Chondrocyte (in vitro differentiated cells): ENCODE measurements around the gene HECTD2. TPM values are rescaled to one million over a fixed set of nuclear protein-coding genes. Genes with fewer than 3 reads are reported as not detected.
A peak's percentile ranks its signal among the peaks of the same experiment; 100 is the strongest.

Experiments
- DNase-seq: peaks from one replicate; pipeline ENCODE4 v3.0.0; 2021; ENCODE audit warnings: mixed read lengths, low spot score
- H3K27ac Mint-ChIP-seq: one replicate; pipeline ENCODE4 v1.8.0; 2021; ENCODE audit warnings: mild to moderate bottlenecking, moderate library complexity, mixed read lengths; ENCODE audit not compliant: unreplicated experiment
- H3K27me3 Mint-ChIP-seq: 2 replicates; pipeline ENCODE4 v1.8.0; 2021; ENCODE audit warnings: low read depth, mixed read lengths
- H3K36me3 Mint-ChIP-seq: 2 replicates; pipeline ENCODE4 v1.8.0; 2021; ENCODE audit warnings: low read depth, mixed read lengths
- H3K4me1 Mint-ChIP-seq: 2 replicates; pipeline ENCODE4 v1.8.0; 2021; ENCODE audit warnings: low read depth, mild to moderate bottlenecking, mixed read lengths
- H3K4me3 Mint-ChIP-seq: one replicate; pipeline ENCODE4 v1.8.0; 2021; ENCODE audit warnings: mild to moderate bottlenecking, moderate library complexity, mixed read lengths; ENCODE audit not compliant: unreplicated experiment
- H3K9me3 Mint-ChIP-seq: 2 replicates; pipeline ENCODE4 v1.8.0; 2021; ENCODE audit warnings: low read depth, mixed read lengths
- CTCF ChIP-seq: fragments of 200-600 bp; sonication (generic); IDR thresholded peaks from 2 replicates; pipeline ENCODE4 v1.5.0; 2021; ENCODE audit warnings: antibody characterized with exemption, mild to moderate bottlenecking, moderate library complexity
- total RNA-seq: library from RNA; stranded (reverse); gene quantifications from 3 replicates; pipeline ENCODE4 v1.2.1, GENCODE V29; 2021

The HECTD2 gene
- total RNA-seq, 1 donor from 2014 or later, result 51.8 TPM

GRCh38 chr10:91472911-91473310, 62.8 kb downstream of the HECTD2 start:
- no peak for DNase-seq
- Mint-ChIP-seq H3K9me3 (peaks cover 39% of the 10 kb centered on the region), H3K27ac (no peak overlapping the region), H3K4me3 (no peak overlapping the region), H3K27me3 (no peaks in the 10 kb centered on the region), H3K4me1 (peaks cover 4% of the 10 kb centered on the region), H3K36me3 (peaks cover 30% of the 10 kb centered on the region)
- no peak for TF ChIP-seq CTCF

- TF ChIP-seq CTCF, result no peak
- no peak overlapping the region for H3K27ac Mint-ChIP-seq
- peaks cover 4% of the 10 kb centered on the region for H3K4me1 Mint-ChIP-seq
- peaks cover 22% of the 10 kb centered on the region for H3K36me3 Mint-ChIP-seq
- peaks cover 30% of the 10 kb centered on the region for H3K9me3 Mint-ChIP-seq
- no peak for DNase-seq
- no peaks in the 10 kb centered on the region for H3K27me3 Mint-ChIP-seq
- H3K4me3 Mint-ChIP-seq, result no peak overlapping the region
These were observed 63.9 kb downstream of the HECTD2 start for GRCh38 chr10:91474009-91474408.

- H3K4me1 Mint-ChIP-seq, result peaks cover 4% of the 10 kb centered on the region
- no peak for TF ChIP-seq CTCF
- H3K27me3 Mint-ChIP-seq, result no peaks in the 10 kb centered on the region
- H3K4me3 Mint-ChIP-seq, result no peak overlapping the region
- H3K36me3 Mint-ChIP-seq, result peaks cover 8% of the 10 kb centered on the region
- DNase-seq, result no peak
- no peak overlapping the region for H3K27ac Mint-ChIP-seq
- peaks cover 4% of the 10 kb centered on the region for H3K9me3 Mint-ChIP-seq
These were observed 67.1 kb downstream of the HECTD2 start for GRCh38 chr10:91477236-91477635.

- no peak for DNase-seq
- Mint-ChIP-seq H3K4me1 (peaks cover 4% of the 10 kb centered on the region), H3K27ac (no peak overlapping the region), H3K27me3 (no peaks in the 10 kb centered on the region), H3K4me3 (no peak overlapping the region), H3K9me3 (no peaks in the 10 kb centered on the region), H3K36me3 (peaks cover 15% of the 10 kb centered on the region)
- peak; percentile 60 for TF ChIP-seq CTCF
These were observed 69.4 kb downstream of the HECTD2 start for GRCh38 chr10:91479583-91479982.

- no peak overlapping the region for H3K27ac Mint-ChIP-seq
- no peaks in the 10 kb centered on the region for H3K27me3 Mint-ChIP-seq
- no peak overlapping the region for H3K4me3 Mint-ChIP-seq
- H3K4me1 Mint-ChIP-seq, result no peaks in the 10 kb centered on the region
- TF ChIP-seq CTCF, result no peak
- H3K9me3 Mint-ChIP-seq, result no peaks in the 10 kb centered on the region
- DNase-seq, result no peak
- H3K36me3 Mint-ChIP-seq, result peaks cover 15% of the 10 kb centered on the region
These were observed 77.9 kb downstream of the HECTD2 start for GRCh38 chr10:91487911-91488582.
